Measurements from ENCODE around the gene MSH6. TPM values are rescaled to one million over a fixed set of nuclear protein-coding genes. Genes with fewer than 3 reads are reported as not detected.

Gene MSH6
- total RNA-seq, 2 experiments from 2014 or later = 291 to 525 TPM

DNA sequence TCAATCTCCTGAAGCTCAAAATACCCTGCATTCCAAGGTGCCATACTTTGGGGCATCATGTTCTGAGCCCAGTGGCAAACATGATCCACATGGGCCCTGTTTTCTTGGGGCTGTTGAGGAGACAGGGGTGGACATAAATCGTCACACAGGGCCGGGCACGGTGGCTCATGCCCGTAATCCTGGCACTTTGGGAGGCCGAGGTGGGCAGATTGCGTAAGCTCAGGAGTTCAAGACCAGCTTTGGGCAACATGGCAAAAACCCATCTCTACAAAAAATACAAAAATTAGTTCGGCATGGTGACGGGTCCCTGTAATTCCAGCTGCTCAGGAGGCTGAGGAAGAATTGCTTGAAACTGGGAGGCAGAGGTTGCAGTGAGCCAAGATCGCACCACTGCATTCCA is 13.6 kb upstream of the MSH6 start:
- TF ChIP-seq, protein P1, sequence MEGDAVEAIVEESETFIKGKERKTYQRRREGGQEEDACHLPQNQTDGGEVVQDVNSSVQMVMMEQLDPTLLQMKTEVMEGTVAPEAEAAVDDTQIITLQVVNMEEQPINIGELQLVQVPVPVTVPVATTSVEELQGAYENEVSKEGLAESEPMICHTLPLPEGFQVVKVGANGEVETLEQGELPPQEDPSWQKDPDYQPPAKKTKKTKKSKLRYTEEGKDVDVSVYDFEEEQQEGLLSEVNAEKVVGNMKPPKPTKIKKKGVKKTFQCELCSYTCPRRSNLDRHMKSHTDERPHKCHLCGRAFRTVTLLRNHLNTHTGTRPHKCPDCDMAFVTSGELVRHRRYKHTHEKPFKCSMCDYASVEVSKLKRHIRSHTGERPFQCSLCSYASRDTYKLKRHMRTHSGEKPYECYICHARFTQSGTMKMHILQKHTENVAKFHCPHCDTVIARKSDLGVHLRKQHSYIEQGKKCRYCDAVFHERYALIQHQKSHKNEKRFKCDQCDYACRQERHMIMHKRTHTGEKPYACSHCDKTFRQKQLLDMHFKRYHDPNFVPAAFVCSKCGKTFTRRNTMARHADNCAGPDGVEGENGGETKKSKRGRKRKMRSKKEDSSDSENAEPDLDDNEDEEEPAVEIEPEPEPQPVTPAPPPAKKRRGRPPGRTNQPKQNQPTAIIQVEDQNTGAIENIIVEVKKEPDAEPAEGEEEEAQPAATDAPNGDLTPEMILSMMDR (conservative IDR thresholded peaks at IDR 0.05; ENCODE audit: low read length) = no peak
- TF ChIP-seq EZH2phosphoT487 (IDR thresholded peaks at IDR 0.05; ENCODE audit: borderline replicate concordance, low read depth, low read length) = no peak
- CTCF ChIA-PET (ENCODE audit: unreplicated experiment) = no interaction called here
- intact Hi-C loops (cut with micrococcal nuclease; ENCODE audit: unreplicated experiment) = loop anchor here (2.0 kb wide), 1 partner anchor 73 kb away; no protein-coding TSS in a partner anchor

DNA sequence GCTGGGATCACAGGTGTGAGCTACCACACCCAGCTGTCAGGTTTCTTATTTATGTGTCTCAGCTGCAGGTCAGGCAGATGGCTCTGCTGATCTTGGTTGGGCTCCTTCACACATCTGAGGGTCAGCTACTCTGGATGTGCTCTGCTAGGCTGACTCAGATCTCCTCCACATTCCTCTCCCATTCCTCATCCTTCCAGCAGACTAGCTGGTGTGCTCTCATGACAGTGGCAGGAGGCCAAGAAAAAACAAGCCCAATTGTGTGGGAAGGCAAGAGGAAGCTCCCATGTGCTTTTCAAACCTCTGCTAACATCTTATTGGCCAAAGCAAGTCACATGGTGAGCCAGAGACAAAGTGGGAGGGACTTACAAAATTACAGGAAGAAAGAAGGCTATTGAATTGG is 11.7 kb upstream of the MSH6 start:
- H3K36me3 ChIP-seq (ENCODE audit: insufficient read depth, low read length) = peaks cover 65% of the 10 kb centered on the region
- H2AFZ ChIP-seq (ENCODE audit: low read length) = no peak overlapping the region
- intact Hi-C loops (cut with micrococcal nuclease; ENCODE audit: unreplicated experiment) = no loop called here
- ChIA-PET POLR2A (interaction anchor here (0.6 to 1.2 kb wide), 6 partner anchors 9 to 447 kb away, joined by 3 to 8 read pairs (median 4); no protein-coding TSS in a partner anchor), CTCF (ENCODE audit: unreplicated experiment) (no interaction called here)
- no peaks in the 10 kb centered on the region for H3K9me2 ChIP-seq (ENCODE audit: insufficient read depth, low read length)
- H3K79me2 ChIP-seq (ENCODE audit: insufficient read depth, low read depth, low read length) = peaks cover 16% of the 10 kb centered on the region; the same call in 1 of the 2 replicates
- DNase-seq (ENCODE audit: low spot score) = peak; percentile 46
- H3K4me3 ChIP-seq (ENCODE audit: low read depth, low read length, poor library complexity, severe bottlenecking) = no peak overlapping the region
- peaks cover 38% of the 10 kb centered on the region for H3K4me1 ChIP-seq (ENCODE audit: insufficient read depth, low read length, poor library complexity, severe bottlenecking)
- H4K20me1 ChIP-seq (ENCODE audit: insufficient read depth, low read length) = no peaks in the 10 kb centered on the region
- TF ChIP-seq EZH2phosphoT487 (IDR thresholded peaks at IDR 0.05; ENCODE audit: borderline replicate concordance, low read depth, low read length) = no peak
- TF ChIP-seq, protein P1 (conservative IDR thresholded peaks at IDR 0.05; ENCODE audit: low read length) = no peak
- H3K27ac ChIP-seq (ENCODE audit: low read depth, low read length, poor library complexity, severe bottlenecking) = peak overlapping the region; percentile 16
- no peak overlapping the region for H3K4me2 ChIP-seq (ENCODE audit: low read length)
- BruUV-seq (replicated peaks) = no TSS peak
- H3K9me3 ChIP-seq (ENCODE audit: low read length) = no peaks in the 10 kb centered on the region; the same call in 1 of the 2 replicates

More for the DNA sequence above, 13.6 kb upstream of the MSH6 start:
- peaks cover 77% of the 10 kb centered on the region for H3K36me3 ChIP-seq (ENCODE audit: insufficient read depth, low read length)
- peaks cover 12% of the 10 kb centered on the region; the same call in 1 of the 2 replicates for H3K79me2 ChIP-seq (ENCODE audit: insufficient read depth, low read depth, low read length)
- no peaks in the 10 kb centered on the region for H4K20me1 ChIP-seq (ENCODE audit: insufficient read depth, low read length)
- H3K9me2 ChIP-seq (ENCODE audit: insufficient read depth, low read length) = no peaks in the 10 kb centered on the region
- H3K4me1 ChIP-seq (ENCODE audit: insufficient read depth, low read length, poor library complexity, severe bottlenecking) = peaks cover 57% of the 10 kb centered on the region
- BruUV-seq (replicated peaks) = no TSS peak
- no peaks in the 10 kb centered on the region; the same call in 1 of the 2 replicates for H3K9me3 ChIP-seq (ENCODE audit: low read length)
- no peak overlapping the region for H3K4me2 ChIP-seq (ENCODE audit: low read length)
- no peak for DNase-seq (ENCODE audit: low spot score)
- no peak overlapping the region for H3K4me3 ChIP-seq (ENCODE audit: low read depth, low read length, poor library complexity, severe bottlenecking)
- H3K27ac ChIP-seq (ENCODE audit: low read depth, low read length, poor library complexity, severe bottlenecking) = no peak overlapping the region
- H2AFZ ChIP-seq (ENCODE audit: low read length) = no peak overlapping the region
- POLR2A ChIA-PET = interaction anchor here (0.5 to 0.6 kb wide), 2 partner anchors 32 to 35 kb away, joined by 3 to 5 read pairs; no protein-coding TSS in a partner anchor

DNA sequence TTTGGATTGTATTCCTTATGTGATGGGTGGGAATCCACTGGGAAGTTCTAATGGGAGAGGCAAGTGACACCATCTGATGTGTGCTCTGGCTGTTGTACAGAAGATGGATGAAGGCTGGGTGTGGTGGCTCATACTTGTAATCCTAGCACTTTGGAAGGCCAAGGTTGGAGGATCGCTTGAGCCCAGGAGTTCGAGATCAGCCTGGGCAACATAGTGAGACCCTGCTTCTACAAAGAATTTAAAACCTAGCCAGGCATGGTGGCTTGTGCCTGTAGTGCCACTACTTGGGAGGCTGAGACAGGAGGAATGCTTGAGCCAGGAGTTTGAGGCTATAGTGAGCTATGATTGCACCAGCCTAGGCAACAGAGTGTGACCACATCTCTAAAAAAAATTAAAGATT is 10.6 kb upstream of the MSH6 start:
- no TSS peak for BruUV-seq (replicated peaks)
- ChIA-PET POLR2A (no interaction called here), CTCF (ENCODE audit: unreplicated experiment) (no interaction called here)

More for the DNA sequence above, 10.6 kb upstream of the MSH6 start:
- no peak for DNase-seq (ENCODE audit: low spot score)
- Histone ChIP-seq H4K20me1 (ENCODE audit: insufficient read depth, low read length) (no peaks in the 10 kb centered on the region), H3K79me2 (ENCODE audit: insufficient read depth, low read depth, low read length) (peaks cover 11% of the 10 kb centered on the region; the same call in 1 of the 2 replicates), H3K9me2 (ENCODE audit: insufficient read depth, low read length) (no peaks in the 10 kb centered on the region), H3K36me3 (ENCODE audit: insufficient read depth, low read length) (peaks cover 72% of the 10 kb centered on the region), H3K4me1 (ENCODE audit: insufficient read depth, low read length, poor library complexity, severe bottlenecking) (peaks cover 26% of the 10 kb centered on the region), H2AFZ (ENCODE audit: low read length) (no peak overlapping the region), H3K4me3 (ENCODE audit: low read depth, low read length, poor library complexity, severe bottlenecking) (no peak overlapping the region), H3K4me2 (ENCODE audit: low read length) (no peak overlapping the region), H3K9me3 (ENCODE audit: low read length) (no peaks in the 10 kb centered on the region; the same call in 1 of the 2 replicates), H3K27ac (ENCODE audit: low read depth, low read length, poor library complexity, severe bottlenecking) (no peak overlapping the region)
- TF ChIP-seq, protein P1 (conservative IDR thresholded peaks at IDR 0.05; ENCODE audit: low read length) = no peak
- no peak for TF ChIP-seq EZH2phosphoT487 (IDR thresholded peaks at IDR 0.05; ENCODE audit: borderline replicate concordance, low read depth, low read length)
- intact Hi-C loops (cut with micrococcal nuclease; ENCODE audit: unreplicated experiment) = no loop called here

All from OCI-LY7 (cell line).